Umbilical cord (tissue), 2 donors: ENCODE data around the gene CTDNEP1. TPM values are rescaled to one million over a fixed set of nuclear protein-coding genes. Genes with fewer than 3 reads are reported as not detected.

Experiments used
- DNase-seq: peaks from one replicate; pipeline ENCODE4 v3.0.0-alpha.2; 2015; ENCODE audit warnings: low spot score
- total RNA-seq: library from RNA; depleted of rRNA; stranded (reverse); fragments of >200 nt; gene quantifications from one replicate; pipeline ENCODE4 v1.2.3, GENCODE V29; 2014; ENCODE audit warnings: low replicate concordance; ENCODE audit not compliant: insufficient read depth

The CTDNEP1 gene
- total RNA-seq, 1 donor from 2014 or later = 15.4 TPM

GRCh38 chr17:7280519-7281073 lies 29.1 kb upstream of the CTDNEP1 start:
- DNase-seq = peak; percentile 86

GRCh38 chr17:7279448-7279847 lies 27.9 kb upstream of the CTDNEP1 start:
- DNase-seq = no peak

- DNase-seq = no peak
These were observed 15.2 kb upstream of the CTDNEP1 start for GRCh38 chr17:7266784-7267183.

- no peak for DNase-seq
These were observed 12.2 kb upstream of the CTDNEP1 start for GRCh38 chr17:7263801-7264078.

GRCh38 chr17:7262935-7263800 lies 11.6 kb upstream of the CTDNEP1 start:
- no peak for DNase-seq

GRCh38 chr17:7262192-7262934 lies 10.8 kb upstream of the CTDNEP1 start, which contains the start of gene CLDN7:
TSS of gene CLDN7 (minus strand) at chr17:7262478. CDS start at chr17:7262043, 435 bp downstream.
- DNase-seq = no peak

GRCh38 chr17:7261379-7262191 lies 10.1 kb upstream of the CTDNEP1 start:
- no peak for DNase-seq

- no peak for DNase-seq
These were observed 9.3 kb upstream of the CTDNEP1 start for GRCh38 chr17:7260651-7261378.

- no peak for DNase-seq
These were observed 8.6 kb upstream of the CTDNEP1 start for GRCh38 chr17:7260151-7260550.

GRCh38 chr17:7259555-7259889 lies 8.0 kb upstream of the CTDNEP1 start:
- DNase-seq = no peak

GRCh38 chr17:7258731-7259554 lies 7.4 kb upstream of the CTDNEP1 start:
- no peak for DNase-seq

GRCh38 chr17:7256766-7257456 lies 5.4 kb upstream of the CTDNEP1 start:
- DNase-seq = no peak

GRCh38 chr17:7254511-7254910 lies 3.0 kb upstream of the CTDNEP1 start:
- no peak for DNase-seq

GRCh38 chr17:7253082-7253481 lies 1.5 kb upstream of the CTDNEP1 start:
- DNase-seq = no peak

GRCh38 chr17:7252176-7253043 lies 876 bp upstream of the CTDNEP1 start, which contains the start of gene ELP5:
TSS of gene ELP5 (plus strand) at chr17:7252215. CDS start at chr17:7252551, 336 bp downstream.
- peak; percentile 97 for DNase-seq

- DNase-seq = no peak
These were observed 573 bp downstream of the CTDNEP1 start for GRCh38 chr17:7250695-7251627.

- no peak for DNase-seq
These were observed 1.7 kb downstream of the CTDNEP1 start for GRCh38 chr17:7249830-7250229.
